OCI-LY1 (cell line): ENCODE measurements around the gene CHST13.

Experiments used
- H2AFZ ChIP-seq: fragments of 200-600 bp; sonication (generic), shearing (Covaris generic); 2 replicates; pipeline ENCODE4 v1.6.0; 2014; ENCODE audit warnings: antibody characterized with exemption, mild to moderate bottlenecking, low read length
- H3F3A ChIP-seq: fragments of 200-600 bp; sonication (generic), shearing (Covaris generic); 2 replicates; pipeline ENCODE4 v1.6.0; 2014; ENCODE audit warnings: mild to moderate bottlenecking, antibody characterized with exemption, low read length, moderate library complexity; ENCODE audit not compliant: insufficient read depth
- H3K27ac ChIP-seq: fragments of 200-600 bp; sonication (generic); 2 replicates; pipeline ENCODE4 v1.5.1; 2014; ENCODE audit warnings: low read length, mixed run types, mild to moderate bottlenecking, low read depth; ENCODE audit not compliant: poor library complexity, severe bottlenecking
- H3K27me3 ChIP-seq: fragments of 200-600 bp; sonication (generic); 2 replicates; pipeline ENCODE4 v1.6.0; 2014; ENCODE audit warnings: antibody characterized with exemption, mild to moderate bottlenecking, low read length, moderate library complexity; ENCODE audit not compliant: insufficient read depth
- H3K36me3 ChIP-seq: fragments of 200-600 bp; sonication (generic); 2 replicates; pipeline ENCODE4 v1.6.1; 2014; ENCODE audit warnings: mild to moderate bottlenecking, antibody characterized with exemption, low read length, moderate library complexity, mixed read lengths; ENCODE audit not compliant: insufficient read depth
- H3K4me1 ChIP-seq: fragments of 200-600 bp; sonication (generic); 2 replicates; pipeline ENCODE4 v1.5.1; 2014; ENCODE audit warnings: mild to moderate bottlenecking, low read length, moderate library complexity; ENCODE audit not compliant: insufficient read depth, severe bottlenecking
- H3K4me2 ChIP-seq: fragments of 200-600 bp; sonication (generic), shearing (Covaris generic); 2 replicates; pipeline ENCODE4 v1.6.1; 2014; ENCODE audit warnings: low read length
- H3K4me3 ChIP-seq: fragments of 200-600 bp; sonication (generic); 2 replicates; pipeline ENCODE4 v1.5.1; 2014; ENCODE audit warnings: low read length, low read depth, mild to moderate bottlenecking, mixed read lengths; ENCODE audit not compliant: poor library complexity, severe bottlenecking
- H3K79me2 ChIP-seq: fragments of 200-600 bp; shearing (Covaris generic); 2 replicates; pipeline ENCODE4 v1.6.1; 2016; ENCODE audit warnings: mixed run types, low read length, mixed read lengths; ENCODE audit not compliant: insufficient read depth
- H3K9ac ChIP-seq: fragments of 200-600 bp; sonication (generic), shearing (Covaris generic); 2 replicates; pipeline ENCODE4 v1.6.1; 2014; ENCODE audit warnings: mild to moderate bottlenecking, low read length, mixed read lengths
- H3K9me2 ChIP-seq: fragments of 200-600 bp; sonication (generic), shearing (Covaris generic); 2 replicates; pipeline ENCODE4 v1.6.1; 2014; ENCODE audit warnings: low read depth, mild to moderate bottlenecking, low read length, mixed read lengths
- H3K9me3 ChIP-seq: fragments of 200-600 bp; shearing (Covaris generic); 2 replicates; pipeline ENCODE4 v1.6.1; 2014; ENCODE audit warnings: low read length, mixed read lengths
- H4K20me1 ChIP-seq: fragments of 200-600 bp; sonication (generic), shearing (Covaris generic); 2 replicates; pipeline ENCODE4 v1.6.0; 2016; ENCODE audit warnings: mild to moderate bottlenecking, low read length; ENCODE audit not compliant: insufficient read depth
- CTCF ChIP-seq: fragments of 200-600 bp; sonication (generic), shearing (Covaris generic); IDR thresholded peaks from 2 replicates; pipeline ENCODE4 v1.5.1; 2017; ENCODE audit warnings: mild to moderate bottlenecking, antibody characterized with exemption, low read length, moderate library complexity, mixed read lengths
- EZH2 ChIP-seq: fragments of 200-600 bp; sonication (generic), shearing (Covaris generic); IDR thresholded peaks from 2 replicates; pipeline ENCODE4 v1.8.0; 2017; ENCODE audit warnings: borderline replicate concordance, mixed run types, mild to moderate bottlenecking, antibody characterized with exemption, low read length, moderate library complexity, mixed read lengths

Gene CHST13

GRCh38 chr3:126491221-126492013 is 32.5 kb upstream of the CHST13 start:
- no peak for TF ChIP-seq EZH2
- no peak for TF ChIP-seq CTCF
- H3K9ac ChIP-seq = no peak overlapping the region
- H3K36me3 ChIP-seq = no peaks in the 10 kb centered on the region
- H3K9me2 ChIP-seq = no peaks in the 10 kb centered on the region
- no peaks in the 10 kb centered on the region for H4K20me1 ChIP-seq
- H3K9me3 ChIP-seq = no peaks in the 10 kb centered on the region
- no peak overlapping the region for H3K4me2 ChIP-seq
- no peak overlapping the region for H2AFZ ChIP-seq
- H3K27me3 ChIP-seq = no peaks in the 10 kb centered on the region; the same call in 1 of the 2 replicates
- H3F3A ChIP-seq = no peaks in the 10 kb centered on the region
- H3K79me2 ChIP-seq = no peaks in the 10 kb centered on the region
- no peak overlapping the region for H3K4me3 ChIP-seq
- no peak overlapping the region for H3K27ac ChIP-seq
- H3K4me1 ChIP-seq = no peaks in the 10 kb centered on the region

- Histone ChIP-seq H3K9me3 (no peaks in the 10 kb centered on the region), H2AFZ (no peak overlapping the region), H3K79me2 (no peaks in the 10 kb centered on the region), H3K4me2 (no peak overlapping the region), H4K20me1 (no peaks in the 10 kb centered on the region), H3F3A (no peaks in the 10 kb centered on the region), H3K27ac (no peak overlapping the region), H3K4me3 (no peak overlapping the region), H3K27me3 (no peaks in the 10 kb centered on the region; the same call in 1 of the 2 replicates), H3K9me2 (no peaks in the 10 kb centered on the region), H3K4me1 (no peaks in the 10 kb centered on the region), H3K36me3 (no peaks in the 10 kb centered on the region), H3K9ac (no peak overlapping the region)
- TF ChIP-seq EZH2 (no peak), CTCF (no peak)
Observed at GRCh38 chr3:126493051-126493450, 30.9 kb upstream of the CHST13 start.

- Histone ChIP-seq H3K9ac (no peak overlapping the region), H3F3A (no peaks in the 10 kb centered on the region), H3K27ac (no peak overlapping the region), H3K9me3 (no peaks in the 10 kb centered on the region), H3K4me2 (no peak overlapping the region), H3K9me2 (no peaks in the 10 kb centered on the region), H2AFZ (no peak overlapping the region), H3K27me3 (no peaks in the 10 kb centered on the region; the same call in 1 of the 2 replicates), H3K79me2 (no peaks in the 10 kb centered on the region), H3K4me1 (no peaks in the 10 kb centered on the region), H3K36me3 (no peaks in the 10 kb centered on the region), H4K20me1 (no peaks in the 10 kb centered on the region), H3K4me3 (no peak overlapping the region)
- no peak for TF ChIP-seq EZH2
- no peak for TF ChIP-seq CTCF
Observed at GRCh38 chr3:126493739-126494138, 30.2 kb upstream of the CHST13 start.
